GM19035 (cell line): Measurements from ENCODE around the gene COL13A1.

Experiments used
- ATAC-seq: cut with Tn5 transposase; IDR thresholded peaks from one replicate; pipeline ENCODE4 v1.9.1; 2021; ENCODE audit not compliant: unreplicated experiment

The COL13A1 gene

DNA sequence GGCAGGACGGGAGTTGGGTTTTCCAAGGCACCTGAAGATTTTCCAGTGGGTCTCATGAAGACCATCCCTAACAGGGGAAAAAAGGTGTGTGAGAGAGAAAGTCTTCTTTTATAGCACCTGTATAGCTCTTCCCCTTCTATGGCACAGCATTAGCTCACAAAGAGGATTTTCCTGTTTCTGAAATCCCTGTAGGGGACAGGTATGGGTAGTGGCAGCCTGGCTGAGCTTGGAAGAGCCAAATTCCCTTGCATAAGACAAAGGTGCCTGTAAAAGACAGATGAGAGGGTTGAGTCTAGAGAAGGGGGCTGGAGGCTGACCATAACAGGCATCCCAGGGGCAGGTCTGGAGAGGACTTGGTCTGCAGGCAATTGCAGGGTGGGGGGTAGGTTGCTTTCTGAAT is 63.7 kb downstream of the COL13A1 start:
- ATAC-seq = no peak

DNA sequence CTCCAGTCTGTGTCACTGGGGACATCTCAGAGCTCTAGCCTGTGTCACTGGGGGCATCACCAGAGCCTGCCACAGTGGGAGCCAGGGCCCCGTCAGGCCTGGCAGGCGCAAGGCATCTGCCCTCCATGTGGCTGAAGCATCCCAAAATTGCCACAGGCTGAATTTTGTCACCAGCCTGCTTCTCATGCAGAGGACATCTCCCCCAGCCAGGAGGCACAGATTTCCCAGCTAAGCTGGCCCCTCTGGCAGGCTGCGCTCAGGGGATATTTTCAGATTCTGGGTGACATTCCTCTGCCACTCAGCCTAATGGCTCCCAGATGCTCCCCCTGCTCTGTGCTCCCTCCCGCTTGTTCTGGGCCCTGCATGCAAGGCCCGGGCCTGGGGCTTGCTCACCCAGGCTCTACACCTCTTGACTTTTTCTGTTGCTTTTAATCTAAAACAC is 64.6 kb downstream of the COL13A1 start:
- ATAC-seq = no peak

DNA sequence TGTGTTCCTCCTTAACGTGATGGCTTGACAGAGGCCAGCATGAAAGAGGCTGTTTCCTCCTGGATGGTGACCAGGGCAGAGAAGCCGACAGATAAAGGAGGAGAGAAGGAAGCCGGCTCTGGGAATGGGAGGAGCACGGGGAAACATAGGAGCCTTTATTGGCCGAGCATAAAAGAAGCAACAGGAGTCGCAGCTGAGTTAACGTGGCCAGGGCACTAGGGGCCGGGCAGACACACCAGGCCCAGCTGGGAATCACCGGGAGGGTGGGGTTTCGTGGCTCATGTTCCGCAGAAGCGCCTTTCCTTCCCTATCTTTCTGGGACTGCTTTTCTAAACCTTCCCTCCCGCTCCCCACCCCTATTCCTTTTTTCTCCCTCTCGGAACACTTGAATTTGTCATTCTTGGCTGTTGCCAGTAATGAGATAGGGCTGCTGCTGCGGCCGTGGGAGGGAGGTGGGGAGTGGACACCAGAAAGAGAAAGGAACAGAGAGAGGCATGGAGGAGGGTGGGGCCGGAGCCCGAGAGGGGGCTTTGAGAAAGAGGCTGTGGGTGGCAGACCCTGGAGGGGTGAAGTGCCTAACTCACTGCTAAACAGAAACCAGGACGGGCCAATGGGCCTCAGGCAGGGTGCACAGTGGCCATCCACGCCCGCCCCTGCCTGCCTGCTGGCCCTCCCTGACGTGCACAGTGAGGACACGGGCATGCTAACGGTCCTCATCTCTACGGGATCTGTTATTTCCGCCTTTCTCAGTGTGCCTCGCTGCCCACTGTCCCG is 65.2 kb downstream of the COL13A1 start:
- no peak for ATAC-seq

DNA sequence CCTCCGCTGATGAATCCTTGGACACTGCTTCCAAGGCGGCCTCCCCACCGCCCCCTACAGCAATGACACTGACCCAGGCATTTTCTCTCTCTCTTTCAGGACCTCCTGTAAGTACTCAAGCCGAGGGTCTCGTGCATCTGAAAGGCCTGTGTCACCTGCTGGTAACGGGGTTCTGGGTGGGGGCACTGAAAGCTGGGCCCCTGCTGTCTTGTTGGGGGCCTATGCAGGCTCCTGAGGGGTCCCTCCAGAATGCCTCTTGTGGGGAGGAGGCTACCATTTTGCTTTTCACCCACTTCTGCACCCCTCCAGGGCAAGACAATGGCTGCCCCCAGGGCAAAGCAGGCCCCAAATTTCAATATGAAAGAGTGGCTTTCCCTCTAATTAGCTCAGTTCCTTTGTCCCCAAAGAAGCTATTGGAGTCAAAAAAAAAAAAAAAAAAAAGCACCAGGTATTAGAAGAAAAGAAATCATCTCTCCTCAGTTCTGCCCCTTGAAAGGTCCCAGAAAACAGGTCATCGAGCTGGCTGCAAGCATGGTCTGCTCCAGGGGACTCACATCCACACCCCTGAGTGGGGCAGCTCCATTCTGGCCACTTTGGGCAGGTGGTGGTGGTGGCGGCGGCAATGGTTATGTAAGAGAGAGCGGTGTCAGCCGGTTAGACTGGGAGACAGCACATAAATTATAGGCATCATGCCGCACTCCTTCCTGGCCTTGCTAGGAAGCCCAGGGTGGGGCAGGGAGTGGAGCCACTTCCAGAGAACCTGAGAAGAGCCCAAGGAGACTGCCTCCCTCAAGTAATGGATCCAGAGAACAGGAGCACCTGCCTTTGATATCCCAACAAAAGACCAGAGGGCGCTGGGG is 66.2 kb downstream of the COL13A1 start:
- ATAC-seq = no peak

DNA sequence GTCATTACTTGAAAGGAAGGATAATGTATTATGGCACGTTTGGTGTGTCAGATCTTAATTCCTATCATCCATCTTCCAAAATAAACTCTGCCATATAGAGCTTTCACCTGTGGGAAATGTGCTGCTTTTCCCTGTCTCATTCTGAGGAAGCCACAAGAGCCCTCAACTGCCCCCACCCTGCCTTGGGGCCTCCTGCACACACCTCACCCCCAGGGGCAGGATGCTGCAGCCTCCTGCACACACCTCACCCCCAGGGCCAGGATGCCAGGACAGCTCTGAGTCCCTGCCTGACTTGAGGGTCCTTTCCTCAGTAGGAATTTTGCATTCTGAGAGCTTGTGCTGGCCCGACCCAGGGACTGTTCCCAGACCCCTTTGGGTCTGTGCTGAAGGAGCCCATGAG is 67.1 kb downstream of the COL13A1 start:
- no peak for ATAC-seq

DNA sequence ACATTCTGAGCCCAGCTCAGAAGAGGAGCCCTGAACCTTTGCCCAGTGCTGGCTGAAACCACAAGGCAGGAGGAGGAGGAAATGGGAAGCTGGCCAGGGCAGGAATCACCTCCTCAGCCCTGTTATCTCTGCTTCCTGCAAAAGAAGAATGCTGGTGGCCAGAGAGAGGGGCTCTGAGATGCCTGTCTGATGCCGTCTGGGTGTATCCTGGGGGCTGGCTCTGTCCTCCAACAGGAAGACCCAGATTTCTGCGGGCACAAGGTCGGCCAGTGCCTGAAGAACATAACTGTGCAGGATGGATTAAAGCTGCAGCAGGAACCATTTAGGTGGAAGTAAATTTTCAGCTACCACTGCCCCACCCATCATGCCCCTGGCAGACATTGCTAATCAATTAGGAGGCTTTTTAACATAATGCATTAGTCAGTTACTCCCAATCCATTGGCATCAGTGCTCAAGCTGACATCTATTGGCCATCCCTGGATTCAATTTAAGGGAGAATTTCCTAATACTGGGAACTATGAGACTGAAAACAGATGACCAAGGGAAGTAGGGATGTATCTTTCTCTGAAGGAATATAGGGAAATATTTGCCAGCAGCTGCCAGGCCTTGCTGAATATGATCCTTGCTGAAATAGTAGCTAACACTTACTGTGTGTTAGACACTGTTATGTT is 67.7 kb downstream of the COL13A1 start:
- ATAC-seq = no peak

DNA sequence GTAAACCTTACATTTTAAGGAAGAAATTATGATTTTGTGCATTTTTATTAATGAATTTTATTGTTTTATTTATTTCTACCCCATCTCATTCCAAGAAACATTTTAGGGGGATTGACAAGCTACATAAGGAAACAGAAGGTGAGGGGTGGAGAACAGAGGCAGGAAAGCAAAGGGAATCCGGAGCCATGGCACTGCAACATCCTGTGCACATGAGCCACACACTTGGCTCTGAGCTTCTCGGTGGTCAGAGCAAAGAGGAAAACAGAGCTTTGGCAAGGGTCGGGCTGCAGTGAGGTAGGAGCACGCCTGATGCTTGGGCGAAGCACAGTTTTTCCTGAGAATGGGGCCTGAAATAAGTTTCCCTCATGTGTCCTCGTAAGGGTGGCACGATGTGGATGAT is 68.9 kb downstream of the COL13A1 start:
- no peak for ATAC-seq

DNA sequence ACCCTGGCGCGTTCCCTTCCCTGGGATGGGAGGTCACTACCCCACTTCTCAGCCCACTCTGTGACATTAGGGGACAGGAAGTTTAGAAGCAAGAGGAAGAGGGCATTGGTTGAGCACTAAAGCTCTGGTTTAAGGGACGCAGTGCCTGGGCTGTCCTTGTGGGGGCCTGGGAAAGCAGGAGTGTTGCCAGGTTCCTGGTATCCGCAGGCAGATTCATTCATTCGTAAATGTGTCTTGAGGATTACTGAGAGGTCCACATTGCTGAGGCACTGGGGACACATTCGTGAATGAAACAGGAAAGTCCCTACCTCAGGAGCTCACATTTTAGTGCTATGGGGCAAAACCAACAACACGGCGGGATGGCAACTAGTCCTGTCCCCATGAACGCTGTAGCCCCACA is 69.4 kb downstream of the COL13A1 start:
- ATAC-seq = no peak

DNA sequence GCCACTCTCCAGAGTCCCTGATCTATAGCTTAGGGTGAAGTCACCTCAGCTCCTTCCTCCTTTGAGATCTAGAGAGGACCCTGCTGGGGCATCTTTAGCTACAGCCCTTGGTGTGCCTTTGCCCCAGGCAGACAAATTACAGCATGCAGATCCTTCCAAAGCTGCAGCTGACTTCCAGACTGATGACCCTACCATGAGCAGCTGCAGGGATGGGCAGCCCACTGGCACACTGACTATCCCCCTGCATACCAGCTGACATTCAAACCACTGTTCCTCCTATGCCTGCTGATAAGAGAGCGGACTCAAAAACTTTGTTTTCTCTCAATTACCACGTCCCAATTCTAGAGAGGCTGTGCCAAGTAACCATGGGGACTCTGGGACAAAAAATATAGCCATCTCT is 70.6 kb downstream of the COL13A1 start:
- no peak for ATAC-seq

DNA sequence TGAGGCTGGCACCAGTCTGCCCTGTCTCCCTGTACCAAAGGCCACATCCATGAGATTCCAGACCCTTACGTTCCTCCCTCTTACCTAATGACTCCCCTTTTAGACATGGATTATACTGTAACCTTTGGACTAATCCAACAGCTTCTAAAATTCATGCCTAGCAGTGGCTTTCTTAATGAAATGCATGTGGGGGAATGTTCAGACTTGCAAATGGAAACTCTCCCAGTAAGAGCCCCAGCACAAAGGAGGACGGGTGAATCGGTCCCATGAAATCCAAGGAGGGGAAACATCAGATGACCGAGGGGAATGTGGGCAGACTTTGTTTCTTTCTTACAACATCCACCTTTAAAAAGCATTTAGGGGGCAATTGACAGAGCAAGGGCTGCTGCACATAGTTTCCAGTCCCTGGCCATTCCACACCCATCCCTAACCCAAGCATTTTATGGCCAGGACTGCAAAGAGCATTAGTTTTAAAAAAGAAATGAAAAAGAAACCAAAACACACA is 71.5 kb downstream of the COL13A1 start:
- ATAC-seq = no peak

DNA sequence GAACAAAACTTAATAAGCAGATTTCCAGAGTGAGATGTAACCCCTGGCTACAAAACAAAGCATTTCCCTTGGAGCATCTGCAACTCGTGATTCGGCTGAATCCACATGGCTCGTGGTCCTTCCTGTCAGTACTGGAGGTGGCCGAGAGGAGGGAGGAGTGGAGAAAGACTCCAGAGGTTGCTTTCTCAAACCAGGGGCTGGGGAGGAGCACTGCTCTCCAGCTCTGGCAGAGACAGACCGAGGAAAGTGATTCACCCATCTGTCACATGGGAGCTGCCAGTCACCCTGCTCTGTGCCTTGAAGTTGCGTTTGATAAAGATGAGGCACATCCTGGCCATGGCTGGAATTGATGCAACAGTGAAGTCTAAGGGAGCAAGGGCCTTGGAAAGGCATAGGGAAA is 72.7 kb downstream of the COL13A1 start:
- ATAC-seq = no peak

DNA sequence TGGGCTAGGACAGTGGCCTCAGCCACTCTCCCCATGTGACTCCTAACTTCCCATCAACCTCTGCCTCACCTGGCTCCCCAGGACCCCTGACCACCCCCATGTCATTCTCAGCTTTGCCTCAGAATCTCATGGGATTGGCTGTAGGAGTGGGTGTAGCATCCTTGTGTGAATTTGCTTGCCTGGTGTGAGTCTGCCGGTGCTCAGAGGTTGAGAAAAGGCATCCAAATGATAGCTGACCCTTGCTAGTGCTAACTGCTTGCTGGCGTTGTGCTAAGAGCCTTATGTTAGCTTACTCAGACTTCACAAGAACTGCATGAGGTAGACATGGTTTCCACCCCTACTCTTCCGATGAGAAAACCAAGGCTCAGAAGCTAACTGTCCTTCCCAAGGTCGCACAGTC is 74.2 kb downstream of the COL13A1 start:
- ATAC-seq = no peak

DNA sequence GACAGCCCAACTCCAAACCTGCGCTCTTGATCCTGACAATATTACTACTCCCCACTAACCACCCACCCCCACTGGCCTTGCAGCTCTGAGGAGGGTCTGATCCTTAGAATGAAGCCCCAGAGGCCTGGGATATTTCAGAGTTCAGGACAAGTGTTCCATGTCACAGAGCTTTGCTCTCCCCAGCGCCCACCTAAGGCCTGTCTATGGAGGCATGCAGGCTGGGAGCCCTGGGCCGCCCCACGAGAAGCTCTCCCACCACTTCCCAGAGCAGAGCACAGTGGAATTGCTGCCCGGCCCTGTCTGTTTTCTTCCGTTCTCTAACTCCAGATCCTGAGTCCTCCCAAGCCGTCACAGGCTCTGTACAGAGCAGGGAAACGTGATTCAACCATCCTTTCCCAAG is 74.6 kb downstream of the COL13A1 start:
- ATAC-seq = no peak

DNA sequence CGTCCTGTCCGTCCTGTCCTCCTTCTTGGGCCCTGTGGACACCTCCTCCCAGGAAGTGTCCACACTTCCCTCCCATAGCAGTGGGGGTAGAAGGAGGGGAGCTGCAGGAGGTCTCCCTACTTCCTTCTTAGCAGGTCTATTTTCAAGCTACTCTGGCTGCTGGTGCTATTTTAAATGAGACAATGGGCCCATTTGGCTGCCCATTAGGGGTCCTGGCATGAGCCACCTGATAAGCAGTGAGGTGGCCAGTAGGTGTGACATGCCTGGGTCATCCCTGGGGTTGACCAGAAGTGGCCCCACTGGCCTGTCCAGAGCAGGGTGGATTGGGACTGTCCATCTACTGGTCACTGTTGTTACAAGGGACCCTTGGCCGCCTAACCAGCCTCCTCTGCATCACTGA is 75.2 kb downstream of the COL13A1 start:
- ATAC-seq = no peak

DNA sequence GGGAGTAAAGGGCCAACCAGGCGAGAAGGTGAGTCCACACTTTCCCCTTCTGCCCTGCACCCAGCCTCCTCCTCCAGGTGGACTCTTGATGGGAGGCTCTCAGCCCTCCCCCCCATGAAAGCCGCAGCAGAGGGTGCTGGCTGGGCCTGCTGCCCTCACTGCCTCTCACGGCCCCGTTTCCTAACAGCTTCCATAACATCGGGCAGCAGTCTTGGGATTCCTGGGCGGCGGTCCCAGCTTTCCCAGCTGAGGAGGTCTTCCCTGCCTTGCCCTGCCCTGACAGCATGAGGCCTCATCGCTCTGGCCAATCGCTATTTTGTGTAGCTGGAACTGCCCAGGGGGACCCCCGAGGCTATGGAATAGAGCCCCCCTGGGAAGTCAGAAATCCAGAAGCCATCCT is 76.3 kb downstream of the COL13A1 start:
- no peak for ATAC-seq

DNA sequence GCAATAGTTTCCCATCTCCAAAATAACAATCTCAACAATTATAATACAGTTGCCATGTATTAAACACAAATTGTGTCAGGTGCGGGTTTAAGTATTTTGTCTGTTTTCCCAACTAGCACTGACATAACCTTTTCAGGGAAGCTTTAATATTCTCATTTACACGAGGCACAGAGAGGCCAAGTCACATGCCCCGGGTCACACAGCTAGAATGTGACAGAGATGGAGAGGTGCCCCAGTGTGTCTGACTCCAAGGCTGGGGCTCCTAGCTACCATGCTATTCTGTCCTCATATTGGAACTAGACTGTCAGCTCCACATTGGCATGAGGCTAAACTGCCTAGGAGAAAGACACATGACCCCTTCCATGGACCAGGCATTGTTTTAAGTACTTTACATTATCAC is 77.2 kb downstream of the COL13A1 start:
- no peak for ATAC-seq

DNA sequence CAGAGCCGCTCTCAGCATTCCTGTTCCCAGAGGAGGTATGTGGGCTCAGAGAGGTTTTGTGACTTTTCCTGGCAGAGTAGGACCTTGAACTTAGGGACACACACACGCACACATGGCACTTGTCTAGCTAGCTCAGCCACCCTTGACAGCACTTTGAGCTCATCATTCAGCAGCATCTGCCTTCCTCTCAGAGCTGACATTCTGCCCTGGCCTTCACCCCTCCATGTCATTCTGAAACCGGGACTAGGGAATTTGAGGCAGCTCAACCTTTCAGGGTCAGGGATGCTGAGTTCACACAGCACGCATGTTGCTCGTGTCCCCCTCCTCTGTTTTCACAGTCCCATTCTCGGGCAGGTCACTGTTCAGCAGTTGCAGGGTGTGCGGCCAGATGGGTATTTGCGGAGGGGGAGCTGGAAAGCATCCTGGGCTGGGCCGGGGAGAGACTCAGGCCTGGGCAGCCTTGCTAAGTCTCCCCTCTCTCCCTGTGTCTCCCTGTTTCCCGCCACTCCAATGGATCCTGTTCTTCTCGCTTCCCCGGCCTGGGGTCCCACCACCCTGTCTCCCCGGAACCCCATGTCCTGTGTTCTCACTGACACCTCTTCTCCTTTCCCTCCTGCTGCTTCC is 78.0 kb downstream of the COL13A1 start:
- no peak for ATAC-seq

DNA sequence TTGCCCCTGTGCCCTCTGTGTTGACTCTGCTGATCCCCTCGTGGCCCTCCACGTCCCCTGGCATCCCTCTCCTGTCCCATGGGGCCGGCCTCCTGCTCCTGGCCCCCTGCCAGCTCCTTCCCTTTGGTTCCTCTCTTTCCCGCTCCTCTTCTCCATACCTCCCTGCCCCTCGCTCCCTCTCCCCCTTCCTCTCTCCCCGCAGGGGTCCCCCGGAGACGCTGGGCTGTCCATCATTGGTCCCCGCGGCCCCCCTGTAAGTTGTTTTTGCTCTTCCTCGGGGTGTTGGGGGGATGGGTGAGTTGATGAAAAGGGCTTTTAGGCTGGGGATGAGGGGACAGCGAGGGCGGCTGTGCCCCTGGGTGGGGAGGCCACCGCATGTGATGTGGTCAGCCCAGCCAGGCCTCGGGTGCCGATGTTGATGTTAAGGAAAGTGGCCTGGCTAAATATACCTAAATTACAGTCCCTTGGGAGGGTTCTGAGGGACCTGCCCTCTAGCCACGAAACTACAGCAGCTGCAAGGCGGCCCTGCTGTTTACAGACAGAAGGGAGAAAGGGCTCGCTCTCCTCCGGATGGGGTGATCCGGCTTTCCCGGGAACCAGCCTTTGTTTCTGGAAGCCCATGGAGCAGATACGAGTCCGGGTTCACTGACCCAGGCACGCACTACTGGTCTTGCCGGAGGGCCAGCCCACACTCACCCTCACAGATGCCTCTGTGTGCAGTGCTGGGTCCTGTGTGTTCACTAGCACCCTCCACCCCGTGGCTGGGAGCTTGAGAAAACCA is 78.8 kb downstream of the COL13A1 start:
- ATAC-seq = no peak

DNA sequence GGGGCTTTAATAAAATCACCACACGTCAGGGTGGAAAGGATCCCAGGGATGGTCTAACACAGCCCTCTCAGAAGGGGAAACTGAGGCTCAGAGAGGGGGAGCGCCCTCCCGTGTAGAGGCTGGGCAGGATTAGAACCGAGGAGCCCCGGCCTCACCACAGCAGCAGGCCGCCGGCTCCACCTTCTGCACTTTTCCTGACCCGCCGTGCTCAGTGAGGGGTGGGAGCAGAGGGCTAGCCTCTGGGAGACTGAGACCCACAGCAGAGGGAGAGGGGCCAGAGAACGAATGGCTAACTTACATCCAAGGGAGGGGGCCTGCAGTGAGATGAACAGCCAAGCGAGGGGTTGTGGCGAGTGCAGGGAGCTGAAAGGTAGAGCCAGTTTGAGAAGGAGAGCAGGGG is 79.5 kb downstream of the COL13A1 start:
- no peak for ATAC-seq

DNA sequence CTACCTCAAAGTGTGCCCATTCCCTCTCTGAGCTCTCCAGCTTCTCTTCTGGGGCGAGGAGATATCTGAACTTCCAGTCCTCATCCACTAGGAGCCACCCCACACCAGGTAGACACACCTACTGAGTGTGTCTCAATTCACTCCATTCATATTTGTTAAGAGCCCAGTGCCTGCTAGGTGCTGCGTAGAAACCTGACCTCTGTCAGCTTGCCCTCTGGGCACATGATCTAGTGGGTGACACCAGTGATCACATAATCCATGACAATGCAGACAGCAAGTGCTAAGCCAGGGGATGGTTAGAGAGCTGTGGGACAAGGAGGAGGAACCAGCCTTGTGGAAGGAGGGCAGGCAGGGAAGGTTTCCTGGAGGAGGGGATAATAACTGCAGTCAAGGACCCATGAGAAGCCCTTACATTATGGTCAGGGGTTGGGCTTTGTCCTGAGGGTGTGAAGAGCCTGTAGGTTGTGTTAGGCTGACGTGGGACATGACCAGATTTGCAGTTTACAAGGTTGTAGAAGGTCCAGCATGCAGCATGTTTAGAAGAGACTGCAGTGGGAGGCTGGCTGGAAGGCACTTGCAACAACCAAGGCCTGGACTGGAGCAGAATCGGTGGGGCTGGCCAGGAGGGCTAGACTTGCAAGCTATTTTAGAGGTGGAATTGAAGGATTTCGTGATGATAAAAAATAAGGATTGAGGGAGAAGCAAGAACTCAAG is 81.8 kb downstream of the COL13A1 start:
- ATAC-seq = no peak
